Lower leg skin (tissue), 3 donors: ENCODE measurements around the gene CALCOCO1.

Experiments
- CTCF ChIP-seq, 3 donors: fragments of 450-650 bp; IDR thresholded peaks; one replicate each; pipeline ENCODE4 v1.5.1; 2016; ENCODE audit warnings: antibody characterized with exemption in 3 of 3, mild to moderate bottlenecking in 3 of 3, moderate library complexity in 2 of 3
- POLR2A ChIP-seq, 2 donors: fragments of 450-650 bp; IDR thresholded peaks; one replicate each; pipeline ENCODE4 v1.6.1; 2016 to 2017; ENCODE audit warnings: antibody characterized with exemption in 2 of 2, mild to moderate bottlenecking in 1 of 2, moderate library complexity in 1 of 2

GRCh38 chr12:53703756-53704155 lies 23.5 kb downstream of the CALCOCO1 start:
- TF ChIP-seq CTCF (IDR thresholded peaks at IDR 0.05) (no peak), POLR2A (IDR thresholded peaks at IDR 0.05) (no peak)
